Right lobe of liver (tissue), 6 donors: Measurements from ENCODE around the gene LRRK2. TPM values are rescaled to one million over a fixed set of nuclear protein-coding genes. Genes with fewer than 3 reads are reported as not detected.

Source experiments
- ATAC-seq, 4 donors: fragments of 200-7000 bp; cut with Tn5 transposase; one replicate each; pipeline ENCODE4 v1.9.1; 2020; ENCODE audit warnings: mild to moderate bottlenecking in 4 of 4, moderate library complexity in 4 of 4
- DNase-seq, 3 donors: peaks; one replicate each; pipeline ENCODE4 v3.0.0-alpha.2; 2020
- H3K27ac ChIP-seq, 3 donors: fragments of 200-600 bp; one replicate each; pipeline ENCODE4 v1.8.0; 2022
- H3K27me3 ChIP-seq, 2 donors: fragments of 200-600 bp; one replicate each; pipeline ENCODE4 v1.8.0; 2022
- H3K36me3 ChIP-seq, 4 donors: fragments of 200-600 bp; sonication (generic) in 1 of 4; one replicate each; pipeline versions ENCODE4 v1.5.1 to v1.8.0; 2017 to 2022; ENCODE audit warnings: control low read depth in 1 of 4
- H3K4me1 ChIP-seq, 4 donors: fragments of 200-600 bp; sonication (generic) in 1 of 4; one replicate each; pipeline versions ENCODE4 v1.5.1 to v1.8.0; 2017 to 2022; ENCODE audit warnings: control low read depth in 1 of 4
- H3K4me3 ChIP-seq, 3 donors: fragments of 200-600 bp; one replicate each; pipeline ENCODE4 v1.8.0; 2022
- H3K9me3 ChIP-seq, 4 donors: fragments of 200-600 bp; sonication (generic) in 1 of 4; one replicate each; pipeline versions ENCODE4 v1.5.1 to v1.8.0; 2017 to 2022; ENCODE audit warnings: control low read depth in 1 of 4
- CTCF ChIP-seq, 4 donors: fragments of 200-600 bp in 3 of 4; fragments of 450-650 bp in 1 of 4; IDR thresholded peaks; one replicate each; pipeline versions ENCODE4 v1.5.1 to v1.8.0; 2016 to 2022; ENCODE audit warnings: antibody characterized with exemption in 4 of 4, mild to moderate bottlenecking in 2 of 4
- POLR2A ChIP-seq: fragments of 450-650 bp; IDR thresholded peaks from one replicate; pipeline ENCODE4 v1.6.1; 2017; ENCODE audit warnings: antibody characterized with exemption, mild to moderate bottlenecking
- WGBS: methylation state at CpG from one replicate; pipeline ENCODE4 v1.1.6; 2018; ENCODE audit warnings: low coverage, low lambda C conversion rate; ENCODE audit not compliant: insufficient coverage; ENCODE audit errors: missing lambda C conversion rate; 5-methylcytosine and 5-hydroxymethylcytosine counted together
- intact Hi-C, 2 donors: fragments of 100-400 bp; cut with DNase I; formaldehyde crosslinking; loops; one replicate each; pipeline versions ENCODE4 v1.11.2 to v1.14.1; 2022
- total RNA-seq, 6 experiments: library from RNA; depleted of rRNA in 2 of 6; stranded (reverse); fragments of >200 nt in 2 of 6; fragmentation: NEBNext Ultra II Directional in 3 of 6; extraction: Animal tissue kit (Norgen Biotek cat#: 25700) in 3 of 6; gene quantifications; one replicate each; pipeline versions ENCODE4 v1.1.0 to v1.2.4, GENCODE V29; 2016 to 2023
- donor health status: DM: no; HTN: yes; CAD: no.
- donor health status: DM: no; HTN: no; CAD: no.
- donor health status: DM: no; HTN: no; CAD: no.
- donor health status: DM: no; HTN: yes; CAD: no.
- donor health status: DM: no; HTN: yes; CAD: no.

The LRRK2 gene
- total RNA-seq, 6 experiments from 2014 or later = 4.1 to 19.1 (median 6.1) TPM

GRCh38 chr12:40188558-40189320 is 36.1 kb upstream of the LRRK2 start:
- Histone ChIP-seq H3K27ac (no peak overlapping the region), H3K4me1 (peaks cover 0 to 29% (median 0%) of the 10 kb centered on the region in 4 donors), H3K36me3 (no peaks in the 10 kb centered on the region), H3K27me3 (no peaks in the 10 kb centered on the region), H3K4me3 (no peak overlapping the region), H3K9me3 (no peaks in the 10 kb centered on the region)
- 36% methylated on average over 6 of the region's 6 CpGs for WGBS
- no peak for DNase-seq
- TF ChIP-seq CTCF (IDR thresholded peaks at IDR 0.05) = no peak
- no peak for TF ChIP-seq POLR2A
- peak; percentile 51 to 95 (median 74) for ATAC-seq
- intact Hi-C loops = no loop called here

- no peak for DNase-seq
Observed at GRCh38 chr12:40192704-40193255, 32.0 kb upstream of the LRRK2 start.

GRCh38 chr12:40194846-40195245 is 30.0 kb upstream of the LRRK2 start:
- H3K9me3 ChIP-seq = no peaks in the 10 kb centered on the region
- no peaks in the 10 kb centered on the region for H3K36me3 ChIP-seq
- H3K27me3 ChIP-seq = no peaks in the 10 kb centered on the region
- no peak overlapping the region for H3K4me3 ChIP-seq
- ATAC-seq (no peak), DNase-seq (no peak)
- no peak for TF ChIP-seq POLR2A
- TF ChIP-seq CTCF (IDR thresholded peaks at IDR 0.05) = no peak
- intact Hi-C loops = no loop called here
- H3K27ac ChIP-seq = peak overlapping the region in 1 of 3 donors; percentile 21
- 56% methylated on average over 1 of the region's 3 CpGs for WGBS
- peaks cover 0 to 19% (median 0%) of the 10 kb centered on the region in 4 donors for H3K4me1 ChIP-seq

More at GRCh38 chr12:40192704-40193255, 32.0 kb upstream of the LRRK2 start:
- H3K27me3 ChIP-seq = no peaks in the 10 kb centered on the region
- intact Hi-C loops = no loop called here
- H3K9me3 ChIP-seq = no peaks in the 10 kb centered on the region
- WGBS = 58% methylated on average over 6 of the region's 6 CpGs
- H3K27ac ChIP-seq = no peak overlapping the region
- no peaks in the 10 kb centered on the region for H3K36me3 ChIP-seq
- no peak overlapping the region for H3K4me3 ChIP-seq
- peak in 3 of 4 donors; percentile 10 to 53 (median 36) for ATAC-seq
- H3K4me1 ChIP-seq = peaks cover 0 to 22% (median 0%) of the 10 kb centered on the region in 4 donors
- TF ChIP-seq POLR2A (no peak), CTCF (IDR thresholded peaks at IDR 0.05) (no peak)

DNA sequence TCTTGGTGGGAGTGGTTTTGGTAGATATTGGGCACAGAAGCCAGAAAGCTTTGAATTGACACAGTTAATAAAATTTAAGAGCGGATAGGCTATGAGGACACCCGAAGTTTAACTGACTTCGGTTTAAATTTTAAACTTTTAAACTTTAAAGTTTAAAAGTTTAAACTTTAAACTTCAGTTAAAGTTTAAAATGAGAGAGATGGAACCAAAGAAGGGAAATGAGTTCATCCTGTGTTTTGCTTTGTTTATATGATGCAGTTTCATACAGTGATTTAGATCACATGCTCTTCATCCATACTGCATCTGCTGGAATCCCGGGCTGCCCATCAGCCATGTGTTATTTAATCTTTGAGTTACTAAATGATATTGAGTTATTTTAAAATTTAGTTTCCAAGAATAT is 27.2 kb upstream of the LRRK2 start:
- no peaks in the 10 kb centered on the region for H3K9me3 ChIP-seq
- no peaks in the 10 kb centered on the region for H3K36me3 ChIP-seq
- peak in 2 of 4 donors; percentile 26 to 77 for ATAC-seq
- DNase-seq = no peak
- no peaks in the 10 kb centered on the region for H3K27me3 ChIP-seq
- TF ChIP-seq CTCF (IDR thresholded peaks at IDR 0.05) = no peak
- TF ChIP-seq POLR2A = no peak
- no peak overlapping the region for H3K4me3 ChIP-seq
- 30% methylated on average over 4 of the region's 4 CpGs for WGBS
- intact Hi-C loops = no loop called here
- H3K27ac ChIP-seq = peak overlapping the region in 1 of 3 donors; percentile 57
- peaks cover 0 to 15% (median 0%) of the 10 kb centered on the region in 4 donors for H3K4me1 ChIP-seq
